Hippocampal formation (tissue), 2 donors: ENCODE measurements around the gene LPAR2.

Experiments used
- DNase-seq, 2 donors: peaks; one replicate each; lab custom pipeline; 2025; lab: John Stamatoyannopoulos, UW

The LPAR2 gene

DNA sequence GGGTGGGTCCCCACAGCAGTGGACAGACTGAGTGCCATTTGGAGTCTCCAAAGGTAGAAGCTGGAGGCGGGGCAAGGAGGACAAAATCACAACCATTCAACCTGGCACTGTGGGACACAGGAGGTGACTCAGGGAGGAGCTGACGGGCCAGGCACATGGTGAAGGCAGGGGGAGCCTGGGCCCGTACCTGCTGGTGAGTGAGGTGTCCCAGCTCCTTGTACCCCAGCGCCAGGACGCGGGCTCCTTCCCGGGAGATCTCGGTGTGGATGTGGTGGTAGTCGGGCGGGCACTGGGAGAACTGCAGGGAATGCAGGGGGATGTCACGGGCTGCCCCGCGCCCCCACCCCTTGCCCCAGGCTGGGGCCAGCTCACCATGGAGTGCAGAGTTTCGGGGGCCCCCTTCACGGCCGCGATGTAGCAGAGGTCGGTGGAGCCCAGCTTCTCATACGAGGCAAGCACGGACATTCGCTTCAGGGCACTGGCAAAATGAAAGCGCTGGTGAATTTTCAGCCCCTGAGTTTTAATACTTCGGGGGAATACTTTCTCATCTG is 25.7 kb upstream of the LPAR2 start:
- DNase-seq: no peak

DNA sequence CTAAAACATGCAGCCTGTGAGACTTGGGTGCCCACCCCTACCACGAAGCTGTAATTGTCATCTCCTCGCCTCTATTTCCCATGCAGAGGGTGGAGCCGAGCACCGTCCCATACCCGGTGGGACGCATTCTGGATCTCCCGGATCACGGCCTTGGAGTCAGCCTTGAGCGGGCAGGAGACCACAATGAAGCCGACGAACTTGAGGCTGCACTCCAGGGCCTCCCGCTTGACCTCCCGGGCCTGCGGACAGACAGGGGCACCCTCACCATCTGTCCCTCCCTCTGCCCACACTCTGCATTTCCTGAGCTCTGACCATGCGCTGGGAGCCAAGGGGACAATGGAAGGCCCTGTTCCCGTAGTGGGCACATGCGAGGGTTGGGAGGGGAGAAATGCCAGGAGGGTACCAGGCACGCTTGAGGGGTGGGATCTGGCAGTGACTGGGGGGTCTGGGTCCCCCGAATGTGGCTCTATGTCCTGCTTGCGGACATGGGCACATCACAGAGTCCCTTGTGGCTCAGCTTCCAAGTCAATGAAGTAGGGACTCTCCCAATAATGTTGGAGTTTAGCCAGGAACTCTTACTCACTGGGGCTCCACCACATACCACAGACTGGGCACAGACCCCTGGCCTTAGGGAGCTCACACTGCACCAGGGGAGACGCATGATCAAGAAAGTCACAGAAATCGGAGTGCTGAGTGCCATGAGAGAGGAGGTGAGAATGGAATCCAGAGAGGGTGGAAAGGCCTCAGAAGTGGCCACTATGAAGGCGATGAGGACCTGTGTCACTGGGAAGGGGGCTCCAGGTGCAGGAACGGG is 24.7 kb upstream of the LPAR2 start:
- no peak for DNase-seq

DNA sequence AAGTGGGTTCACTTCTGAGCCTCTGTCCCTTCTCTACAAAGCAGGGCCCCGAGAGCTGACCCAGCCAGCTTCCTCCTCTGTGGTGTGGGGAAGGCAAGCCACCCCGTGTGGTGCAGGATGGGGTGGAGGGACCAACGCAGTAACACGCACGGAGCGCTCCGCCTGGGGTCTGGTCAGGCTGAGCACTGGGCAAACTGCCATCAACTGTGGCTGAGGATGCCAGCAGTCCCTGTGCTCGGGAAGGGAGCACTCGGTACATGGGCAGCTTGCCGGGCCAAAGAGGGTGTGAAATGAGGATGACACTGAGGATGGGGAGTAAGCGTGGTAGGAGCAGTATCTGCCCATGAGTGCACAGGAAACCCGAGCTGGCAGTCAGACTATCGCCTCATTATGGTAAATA is 23.1 kb upstream of the LPAR2 start:
- peak in 1 of 2 donors; percentile 27 for DNase-seq

GRCh38 chr19:19650331-19650730 is 22.3 kb upstream of the LPAR2 start:
- DNase-seq: no peak

DNA sequence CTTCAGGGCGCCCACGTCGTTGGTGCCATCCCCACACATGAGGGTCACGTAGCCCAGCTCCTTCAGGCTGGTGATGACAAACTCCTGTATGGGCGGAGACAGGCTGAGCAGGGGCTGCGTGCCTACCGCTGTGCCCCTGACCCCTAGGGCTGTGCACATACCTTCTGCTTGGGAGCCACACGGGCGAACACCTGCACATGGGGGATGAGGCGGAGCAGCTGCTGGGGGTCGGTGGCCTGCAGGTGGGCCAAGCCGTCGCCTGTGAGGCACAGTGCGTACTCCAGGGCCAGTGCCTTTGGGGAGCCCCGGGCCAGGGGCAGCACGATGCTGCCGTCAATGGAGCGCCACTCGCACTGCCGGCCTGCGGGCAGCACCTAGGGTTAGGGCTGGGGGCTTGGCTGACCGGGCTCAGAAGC is 21.6 kb upstream of the LPAR2 start:
- DNase-seq: no peak

DNA sequence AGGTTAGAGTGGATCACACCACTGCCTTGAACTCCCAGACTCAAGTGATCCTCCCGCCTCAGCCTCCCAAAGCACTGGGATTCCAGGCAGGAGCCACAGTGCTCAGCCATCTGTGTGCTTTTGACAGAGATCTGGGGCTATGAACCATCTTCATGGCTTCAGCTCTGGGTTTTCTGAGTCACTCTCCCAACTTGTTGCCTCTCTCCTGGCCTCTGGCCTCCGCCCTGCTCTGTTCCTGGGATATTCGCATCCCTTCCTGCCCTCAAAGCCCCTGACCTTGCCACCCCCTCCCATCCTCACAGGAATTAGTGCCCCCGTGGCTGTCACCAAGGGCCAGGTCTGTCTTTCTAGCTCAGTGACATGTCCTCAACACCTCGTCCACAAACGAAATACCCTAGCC is 21.1 kb upstream of the LPAR2 start:
- DNase-seq: no peak

- DNase-seq: no peak
Measured at GRCh38 chr19:19647037-19647835, 19.2 kb upstream of the LPAR2 start.

DNA sequence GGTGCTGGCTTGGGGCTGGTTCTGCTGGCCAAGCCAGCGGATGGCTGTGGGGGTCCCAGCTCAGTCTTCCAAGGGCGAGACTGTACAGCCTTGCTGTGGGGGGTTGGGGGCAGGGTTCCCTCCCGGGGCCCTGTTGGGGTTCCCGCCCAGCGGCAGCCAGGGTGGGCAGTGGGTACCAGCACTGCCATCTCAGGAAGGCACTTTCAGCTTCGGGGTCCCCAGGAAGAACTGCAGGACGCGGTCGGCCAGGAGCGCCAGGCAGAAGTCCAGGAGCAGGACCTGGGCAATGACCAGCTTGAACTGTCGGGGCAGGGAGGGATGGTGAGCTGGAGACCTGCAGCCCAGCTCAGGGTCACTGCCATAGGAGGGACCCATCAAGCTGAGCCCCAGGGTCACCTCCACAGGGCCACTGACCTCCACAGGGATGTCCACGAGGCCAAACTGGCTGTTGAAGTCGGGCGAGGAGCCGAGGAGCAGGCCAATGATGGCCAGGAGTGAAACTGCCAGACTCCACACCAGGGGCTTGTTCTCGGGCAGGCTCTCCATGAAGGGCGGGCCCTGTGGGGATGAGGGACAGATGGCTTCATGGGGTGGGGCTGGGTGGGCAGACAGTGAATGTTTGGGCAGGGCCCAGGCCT is 17.3 kb upstream of the LPAR2 start:
- no peak for DNase-seq

GRCh38 chr19:19644054-19644388 is 16.0 kb upstream of the LPAR2 start:
- DNase-seq: no peak

DNA sequence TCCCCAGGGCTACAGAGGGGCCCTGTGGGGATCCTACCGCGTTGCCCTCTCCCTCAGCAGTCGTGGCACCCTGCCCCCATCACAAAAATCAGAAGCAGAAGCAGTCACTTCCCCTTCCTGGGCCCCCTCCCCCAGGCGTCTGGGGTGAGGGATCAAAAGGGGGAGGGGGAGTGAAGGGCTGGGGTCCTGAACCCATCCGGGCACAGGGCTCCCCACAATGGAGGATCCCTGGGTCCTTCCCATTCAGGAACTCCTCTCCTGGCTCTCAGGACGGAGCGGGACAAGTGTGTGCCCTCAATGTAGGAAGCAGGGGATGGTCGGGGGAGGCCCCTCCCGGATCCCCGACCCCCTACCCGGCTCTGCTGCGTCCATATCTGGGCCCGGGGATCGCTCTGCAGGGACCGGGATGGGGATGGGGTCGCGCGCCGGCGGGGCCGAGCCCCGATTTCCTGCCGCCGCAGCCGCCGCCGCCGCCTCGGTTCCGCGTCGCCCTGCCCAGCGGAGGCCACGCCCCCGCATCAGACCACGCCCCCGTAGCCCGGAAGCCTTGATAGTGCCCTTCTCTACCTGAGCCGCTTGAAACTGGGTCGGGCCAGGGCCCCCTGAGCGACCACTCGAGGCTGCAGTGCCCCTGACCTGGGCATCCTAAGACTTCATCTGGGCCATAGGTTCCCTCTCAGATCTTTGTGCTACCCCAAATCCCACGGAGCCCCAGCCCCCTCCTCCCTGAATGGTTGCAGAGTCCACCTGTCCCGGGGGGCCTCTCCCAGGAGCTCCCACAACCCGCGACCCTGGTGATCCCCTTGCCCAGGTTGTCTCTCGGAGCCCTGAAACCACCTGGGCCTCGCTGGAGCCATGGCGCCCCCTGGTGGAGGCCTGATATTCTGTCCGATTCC is 15.4 kb upstream of the LPAR2 start, which contains the start of gene GMIP:
Gene GMIP (minus strand): TSS at position 500 of the 896 bp plus-strand sequence. CDS start 128 bp downstream, at position 372.
- peak in 1 of 2 donors; percentile 60 for DNase-seq

GRCh38 chr19:19642506-19643157 is 14.6 kb upstream of the LPAR2 start:
- DNase-seq: no peak

GRCh38 chr19:19637523-19638251 is 9.7 kb upstream of the LPAR2 start:
- DNase-seq: no peak

- DNase-seq: no peak
Measured at GRCh38 chr19:19637186-19637522, 9.1 kb upstream of the LPAR2 start.

GRCh38 chr19:19636573-19637185 is 8.7 kb upstream of the LPAR2 start:
- no peak for DNase-seq

DNA sequence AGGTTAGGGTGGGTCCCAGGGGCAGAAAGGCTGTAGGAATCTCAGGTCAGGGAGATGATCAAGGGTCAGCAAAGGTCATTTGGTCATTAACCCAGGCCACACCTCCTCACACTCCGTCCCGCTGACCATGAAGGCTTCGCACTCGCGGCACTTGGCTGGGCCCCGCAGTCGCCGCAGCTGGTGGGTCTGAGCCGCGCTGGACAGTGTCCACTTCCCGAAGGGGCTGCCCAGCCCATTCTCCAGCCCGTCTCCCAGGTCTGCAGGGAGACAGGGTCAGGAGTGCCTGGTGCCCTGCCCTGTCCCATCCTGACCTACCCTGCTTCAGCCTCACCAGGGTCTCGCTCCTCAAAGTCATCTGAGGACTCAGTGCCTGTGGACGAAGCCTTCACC is 7.3 kb upstream of the LPAR2 start:
- DNase-seq: no peak

DNA sequence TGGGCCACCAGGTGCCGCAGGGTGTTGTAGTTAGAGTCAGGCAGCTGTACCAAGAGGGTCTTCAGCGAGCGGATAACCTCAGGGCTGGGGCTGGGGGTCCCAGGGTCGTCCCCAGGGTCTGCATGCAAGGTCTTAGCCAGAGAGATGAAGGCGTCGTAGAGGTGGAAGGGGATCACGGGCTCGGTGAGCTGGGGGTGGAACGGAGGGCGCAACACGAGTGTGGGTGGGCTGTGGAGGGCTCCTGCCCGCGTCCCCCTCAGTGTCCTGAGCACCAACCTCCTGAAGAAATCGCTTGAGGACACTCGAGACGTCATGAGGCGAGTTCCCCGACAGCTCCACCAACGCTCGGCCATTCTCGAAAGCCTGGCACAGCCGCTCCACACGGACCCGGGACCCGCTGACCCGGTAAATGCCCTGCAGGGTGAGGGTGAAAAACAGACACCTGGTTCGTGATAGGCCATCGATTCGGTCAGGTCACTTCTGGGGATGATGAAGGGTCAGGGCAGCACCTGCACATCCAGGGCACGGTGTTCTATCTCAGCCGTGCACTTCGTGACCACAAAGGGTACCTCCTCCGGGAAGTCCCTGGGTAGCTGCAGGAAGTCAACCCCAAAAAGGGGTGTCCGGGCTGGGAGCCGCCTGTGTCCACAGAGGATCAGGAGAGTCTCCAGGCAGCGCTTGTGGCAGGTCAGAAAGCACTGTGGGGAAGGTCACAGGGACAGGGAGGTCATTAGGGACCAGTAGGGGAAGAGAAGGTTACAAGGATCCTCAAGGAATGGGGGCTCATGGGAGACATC is 6.7 kb upstream of the LPAR2 start:
- DNase-seq: no peak

DNA sequence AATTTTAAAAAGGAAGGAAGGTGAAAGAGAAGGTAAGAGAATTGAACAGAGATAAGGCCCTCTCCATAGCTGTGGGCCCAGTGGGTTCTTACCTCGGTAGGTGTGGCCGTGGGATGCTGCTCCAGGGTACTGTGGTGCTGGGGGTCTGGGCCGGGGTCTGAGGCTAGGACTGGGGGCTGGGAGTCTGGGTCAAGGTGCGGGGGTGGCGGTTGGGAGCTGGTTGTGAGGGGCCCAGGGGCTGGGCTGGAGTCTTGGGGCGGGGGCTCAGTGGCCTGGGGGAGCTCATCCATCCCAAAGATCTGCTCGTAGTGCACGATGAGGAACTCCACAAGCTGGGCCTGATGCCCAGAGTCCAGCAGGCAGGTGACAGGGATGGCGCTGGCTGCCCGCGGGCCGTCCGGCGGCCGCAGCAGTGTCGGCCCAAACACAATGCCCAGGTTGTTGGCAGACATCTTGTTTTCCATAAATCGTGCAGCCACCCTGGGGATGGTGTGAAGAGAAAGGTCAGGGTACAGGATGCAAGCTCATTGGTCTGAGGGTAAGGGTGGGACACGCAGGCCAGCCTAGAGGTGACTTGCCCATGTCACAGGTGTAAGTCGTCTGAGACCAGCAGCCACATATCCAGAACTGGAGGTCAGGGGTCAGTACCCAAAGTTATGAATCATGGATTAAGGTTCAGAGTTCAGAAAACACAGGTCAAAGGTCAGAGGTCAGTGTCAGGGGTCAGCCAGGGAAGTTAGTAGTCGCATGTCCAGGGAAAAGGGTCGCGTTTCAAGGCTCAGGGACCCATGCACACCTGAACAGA is 5.9 kb upstream of the LPAR2 start:
- DNase-seq: no peak

GRCh38 chr19:19632661-19633060 is 4.6 kb upstream of the LPAR2 start:
- no peak for DNase-seq
